Measurements from ENCODE around the gene GPBAR1.

GPBAR1 gene

DNA sequence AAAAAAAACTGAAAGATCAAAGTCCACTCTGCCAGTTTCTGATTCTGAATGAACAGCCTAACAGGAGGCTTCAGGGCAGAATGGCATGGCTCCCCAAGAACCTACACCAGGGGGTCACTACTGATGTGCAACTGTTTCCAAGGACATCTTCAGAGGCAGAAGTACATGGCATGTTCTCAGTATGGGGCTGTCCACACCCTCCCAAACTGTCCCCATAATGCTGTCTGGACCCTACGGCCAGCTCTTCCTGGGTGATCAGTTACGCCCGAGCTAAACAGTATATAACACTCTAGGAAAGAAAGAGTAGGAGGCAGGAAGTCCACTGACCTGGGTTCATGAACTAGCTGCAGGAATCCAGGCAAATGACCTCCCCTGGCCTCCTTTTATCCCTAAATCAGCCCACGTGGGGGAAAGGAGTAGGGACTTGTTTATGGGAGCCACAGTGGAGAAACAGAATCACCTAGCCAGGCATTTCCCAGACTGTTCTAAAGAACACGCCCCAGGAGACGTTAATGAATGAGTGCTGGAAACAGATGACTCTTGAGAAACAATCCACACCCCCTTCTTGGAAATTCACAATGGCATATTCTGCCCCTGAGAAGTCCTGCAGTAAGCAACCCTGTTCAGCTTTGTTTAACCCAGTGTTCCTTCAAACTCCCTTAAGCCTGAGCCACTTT lies 29.0 kb downstream of the GPBAR1 start:
- Histone ChIP-seq H3K27ac (ENCODE audit: low read length) (no peak overlapping the region), H3K9me3 (ENCODE audit: control insufficient read depth, insufficient read depth, low read length) (no peaks in the 10 kb centered on the region), H3K4me1 (ENCODE audit: control insufficient read depth, insufficient read depth, low read length) (peaks cover 5% of the 10 kb centered on the region), H3K4me3 (ENCODE audit: low read length) (no peak overlapping the region), H3K27me3 (ENCODE audit: control insufficient read depth, insufficient read depth, low read length) (no peaks in the 10 kb centered on the region), H3K36me3 (ENCODE audit: control insufficient read depth, insufficient read depth, low read length) (no peaks in the 10 kb centered on the region)
- DNase-seq (ENCODE audit: low read depth, low spot score), result no peak
- WGBS (ENCODE audit: insufficient coverage, insufficient read length), result no CpG with 5 or more reads among the region's 6 CpGs

DNA sequence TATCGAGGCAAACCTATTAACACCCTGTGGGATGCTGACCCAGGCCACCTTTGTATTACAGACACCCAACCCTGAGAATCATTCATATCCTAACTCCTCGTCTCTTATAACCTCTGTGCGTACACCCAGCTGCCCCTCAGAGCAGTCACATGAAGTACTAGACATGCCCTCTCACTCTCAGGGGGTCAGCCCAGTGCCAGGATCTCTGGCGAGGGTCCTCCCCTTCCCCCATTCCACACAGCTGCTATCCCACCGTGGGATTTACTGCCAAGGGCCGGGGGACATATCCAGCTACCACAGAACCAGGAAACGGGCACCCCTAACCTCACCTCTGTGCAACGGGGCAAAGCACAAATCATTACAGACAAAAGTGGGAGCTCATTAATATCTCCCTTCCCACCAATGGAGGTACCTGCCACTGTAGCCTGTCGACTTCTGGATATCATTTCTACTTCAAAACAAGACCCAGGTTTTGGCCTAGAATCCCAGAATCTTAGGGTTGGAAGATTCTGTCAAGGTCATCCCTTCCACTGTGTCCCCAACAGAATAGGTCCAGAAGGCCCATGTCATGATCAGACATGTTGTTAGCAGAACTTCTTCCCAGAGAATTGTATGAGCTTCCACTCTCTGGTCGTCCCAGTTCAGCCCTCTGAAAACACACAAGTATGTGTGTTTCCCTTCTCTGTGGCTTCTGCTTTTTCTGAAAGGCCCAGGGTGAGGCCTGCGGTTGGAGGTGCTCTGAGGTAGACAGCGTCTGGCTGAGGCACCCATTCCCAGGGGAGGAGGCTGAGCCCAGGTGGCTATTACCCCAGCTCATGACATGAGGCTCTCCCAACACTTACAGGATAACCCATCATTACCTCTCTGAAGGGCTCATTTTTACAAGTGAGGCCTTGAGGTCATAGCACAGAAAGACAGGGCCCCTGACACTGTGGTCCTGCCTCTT lies 29.8 kb downstream of the GPBAR1 start:
- Histone ChIP-seq H3K4me1 (ENCODE audit: control insufficient read depth, insufficient read depth, low read length) (peaks cover 5% of the 10 kb centered on the region), H3K36me3 (ENCODE audit: control insufficient read depth, insufficient read depth, low read length) (no peaks in the 10 kb centered on the region), H3K9me3 (ENCODE audit: control insufficient read depth, insufficient read depth, low read length) (no peaks in the 10 kb centered on the region), H3K4me3 (ENCODE audit: low read length) (no peak overlapping the region), H3K27ac (ENCODE audit: low read length) (no peak overlapping the region), H3K27me3 (ENCODE audit: control insufficient read depth, insufficient read depth, low read length) (no peaks in the 10 kb centered on the region)
- no peak for DNase-seq (ENCODE audit: low read depth, low spot score)
- no CpG with 5 or more reads among the region's 12 CpGs for WGBS (ENCODE audit: insufficient coverage, insufficient read length)

DNA sequence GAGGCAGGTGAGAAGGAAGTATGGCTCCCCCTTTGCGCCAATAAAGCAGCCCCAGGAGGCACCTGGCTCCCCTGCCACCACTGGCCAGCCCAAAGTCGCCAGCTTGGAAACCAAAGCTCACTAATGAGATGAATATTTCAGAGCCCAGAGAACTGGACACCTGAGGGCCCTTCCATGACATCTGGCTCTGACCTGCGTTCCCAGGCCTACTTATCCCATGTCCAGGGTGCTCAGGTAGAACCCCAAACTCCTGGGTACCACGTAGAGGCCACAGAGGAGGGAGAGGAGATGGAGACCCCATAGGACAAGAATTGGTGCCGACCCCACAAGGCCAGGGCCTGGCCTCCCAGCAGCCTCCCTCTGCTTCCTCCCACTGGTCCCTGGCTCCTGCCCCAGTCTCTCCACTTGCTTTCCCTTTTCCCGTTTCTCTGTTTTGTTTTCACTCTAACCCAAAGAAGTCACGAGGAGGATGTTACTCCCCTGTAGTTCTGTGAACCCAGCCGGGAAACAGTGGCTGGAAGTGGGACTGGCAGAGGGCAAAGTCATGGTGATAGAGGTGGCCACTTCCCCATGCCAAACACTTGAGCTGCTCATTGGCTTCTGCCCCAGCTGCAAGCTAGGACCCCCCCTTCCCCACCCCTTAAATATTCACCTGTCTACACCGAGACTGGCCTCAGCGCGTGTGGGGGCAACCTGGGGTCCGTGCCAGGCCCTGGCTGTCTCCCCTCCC lies 30.7 kb downstream of the GPBAR1 start:
- no peak overlapping the region for H3K27ac ChIP-seq (ENCODE audit: low read length)
- peaks cover 5% of the 10 kb centered on the region for H3K4me1 ChIP-seq (ENCODE audit: control insufficient read depth, insufficient read depth, low read length)
- WGBS (ENCODE audit: insufficient coverage, insufficient read length), result no CpG with 5 or more reads among the region's 12 CpGs
- H3K9me3 ChIP-seq (ENCODE audit: control insufficient read depth, insufficient read depth, low read length), result no peaks in the 10 kb centered on the region
- H3K4me3 ChIP-seq (ENCODE audit: low read length), result peak overlapping the region; percentile 79; the same call in 1 of the 2 replicates
- H3K36me3 ChIP-seq (ENCODE audit: control insufficient read depth, insufficient read depth, low read length), result no peaks in the 10 kb centered on the region
- H3K27me3 ChIP-seq (ENCODE audit: control insufficient read depth, insufficient read depth, low read length), result no peaks in the 10 kb centered on the region
- DNase-seq (ENCODE audit: low read depth, low spot score), result no peak

DNA sequence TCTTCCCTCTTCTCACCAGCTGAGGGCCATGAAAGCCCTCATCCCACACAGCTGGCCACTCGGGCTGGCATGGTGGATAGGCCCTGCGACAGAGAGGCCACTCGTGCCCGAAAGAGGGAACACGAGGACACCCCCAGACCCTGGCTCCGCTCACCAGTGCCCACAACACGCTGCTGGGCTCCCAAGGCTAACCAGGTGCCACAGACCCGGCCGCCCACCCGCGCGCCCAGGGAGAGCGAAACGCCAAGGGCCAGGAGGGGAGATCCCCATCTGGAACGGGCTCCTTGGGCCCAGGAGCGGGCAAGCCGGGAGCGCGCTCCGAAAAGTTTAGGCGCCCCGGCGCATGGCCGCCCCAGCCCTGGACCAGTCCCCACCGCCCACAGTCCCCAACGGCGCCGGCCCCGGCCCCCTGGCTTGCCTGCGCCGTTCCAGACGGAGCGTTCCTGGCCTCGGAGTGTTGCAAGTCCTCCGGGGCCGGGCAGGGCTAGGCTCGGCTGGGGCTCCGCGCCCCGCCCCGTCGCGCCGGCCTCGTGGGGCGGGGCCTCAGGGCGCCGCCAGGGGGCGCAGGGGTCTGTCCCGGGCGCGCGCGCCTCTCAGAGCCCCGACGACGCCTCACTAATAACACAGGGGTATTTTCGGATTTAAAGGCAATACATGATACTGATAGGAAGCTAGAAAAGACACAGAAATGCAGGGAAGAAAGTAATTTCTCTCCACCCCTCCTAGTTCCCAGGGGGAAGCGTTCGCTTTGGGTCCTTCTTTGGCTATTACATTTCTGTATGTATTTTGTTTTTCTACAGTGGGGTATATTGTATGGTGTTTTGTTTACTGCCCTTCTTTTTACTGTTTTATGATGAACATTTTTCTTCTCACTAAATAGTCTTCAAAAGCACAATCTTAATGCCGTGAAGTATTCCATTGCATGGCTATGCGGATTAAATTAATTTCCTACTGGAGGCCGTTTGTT lies 31.5 kb downstream of the GPBAR1 start, which contains the start of gene TMBIM1:
TSS of gene TMBIM1 (minus strand) at position 456 of the 967 bp plus-strand sequence. CDS start 10,362 bp downstream, outside the sequence.
- Histone ChIP-seq H3K27ac (ENCODE audit: low read length) (no peak within 1 kb of the TSS), H3K36me3 (ENCODE audit: control insufficient read depth, insufficient read depth, low read length) (no peaks in the 10 kb centered on the region), H3K4me3 (ENCODE audit: low read length) (peak within 1 kb of the TSS; percentile 79; the same call in 1 of the 2 replicates), H3K4me1 (ENCODE audit: control insufficient read depth, insufficient read depth, low read length) (peaks cover 2% of the 10 kb centered on the region), H3K9me3 (ENCODE audit: control insufficient read depth, insufficient read depth, low read length) (no peaks in the 10 kb centered on the region), H3K27me3 (ENCODE audit: control insufficient read depth, insufficient read depth, low read length) (no peaks in the 10 kb centered on the region)
- WGBS (ENCODE audit: insufficient coverage, insufficient read length), result no CpG with 5 or more reads among the region's 63 CpGs
- DNase-seq (ENCODE audit: low read depth, low spot score), result no peak

DNA sequence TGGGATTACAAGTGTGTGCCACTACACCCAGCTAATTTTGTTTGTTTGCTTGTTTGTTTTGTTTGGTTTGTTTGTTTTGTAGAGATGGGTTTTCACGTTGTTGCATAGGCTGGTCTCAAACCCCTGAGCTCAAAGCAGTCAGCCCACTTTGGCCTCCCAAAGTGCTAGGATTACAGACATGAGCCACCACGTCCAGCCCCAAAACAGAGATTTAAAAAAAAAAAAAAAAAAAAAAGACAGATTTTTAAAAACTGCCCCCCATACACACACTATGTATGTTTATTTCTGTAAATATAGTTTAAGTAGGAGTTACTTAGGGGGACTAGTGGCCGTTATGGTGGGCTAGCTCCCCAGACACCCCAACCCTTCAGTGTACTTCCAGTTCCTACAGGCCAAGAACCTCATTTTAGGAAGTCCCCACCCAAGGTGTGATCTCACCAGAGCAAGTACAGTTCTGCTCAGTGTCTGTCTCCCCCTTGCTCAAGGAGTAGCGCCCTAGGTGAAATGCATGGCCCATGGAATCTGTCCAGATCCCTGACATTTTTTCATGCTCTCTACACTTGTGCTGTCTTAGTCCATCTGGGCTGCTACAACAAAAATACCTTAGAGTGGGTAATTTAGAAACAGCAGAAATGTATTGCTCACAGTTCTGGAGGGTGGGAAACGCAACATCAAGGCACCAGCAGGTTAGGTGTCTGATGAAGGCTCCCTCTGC lies 33.1 kb downstream of the GPBAR1 start:
- WGBS (ENCODE audit: insufficient coverage, insufficient read length), result no CpG with 5 or more reads among the region's 5 CpGs
- Histone ChIP-seq H3K27me3 (ENCODE audit: control insufficient read depth, insufficient read depth, low read length) (no peaks in the 10 kb centered on the region), H3K4me3 (ENCODE audit: low read length) (no peak overlapping the region), H3K36me3 (ENCODE audit: control insufficient read depth, insufficient read depth, low read length) (no peaks in the 10 kb centered on the region), H3K4me1 (ENCODE audit: control insufficient read depth, insufficient read depth, low read length) (peaks cover 2% of the 10 kb centered on the region; the same call in 1 of the 2 replicates), H3K27ac (ENCODE audit: low read length) (no peak overlapping the region), H3K9me3 (ENCODE audit: control insufficient read depth, insufficient read depth, low read length) (no peaks in the 10 kb centered on the region)
- no peak for DNase-seq (ENCODE audit: low read depth, low spot score)

DNA sequence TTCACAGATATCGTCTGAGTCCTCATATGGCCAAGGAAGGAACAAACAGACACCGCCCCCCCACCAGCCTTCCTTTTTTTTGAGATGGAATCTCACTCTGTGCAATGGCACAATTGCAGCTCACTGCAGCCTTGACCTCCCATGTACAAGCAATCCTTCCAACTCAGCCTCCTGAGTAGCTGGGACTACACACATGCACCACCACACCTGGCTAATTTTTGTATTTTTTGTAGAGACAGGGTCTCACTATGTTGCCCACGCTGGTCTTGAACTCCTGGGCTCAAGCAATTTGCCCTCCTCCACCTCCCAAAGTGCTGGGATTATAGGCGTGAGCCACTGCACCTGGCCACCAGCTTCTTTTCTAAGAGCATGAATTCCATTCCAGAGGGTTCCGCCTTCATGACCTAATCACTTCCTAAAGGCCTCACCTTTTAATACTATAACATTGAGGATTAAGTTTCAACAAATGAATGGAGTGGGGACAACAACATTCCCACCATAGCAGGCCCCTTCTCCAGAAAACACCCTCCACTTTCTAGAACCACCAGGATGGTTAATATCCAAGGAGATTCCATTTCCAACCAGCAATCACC lies 33.7 kb downstream of the GPBAR1 start:
- Histone ChIP-seq H3K9me3 (ENCODE audit: control insufficient read depth, insufficient read depth, low read length) (no peaks in the 10 kb centered on the region), H3K4me3 (ENCODE audit: low read length) (no peak overlapping the region), H3K27ac (ENCODE audit: low read length) (no peak overlapping the region), H3K36me3 (ENCODE audit: control insufficient read depth, insufficient read depth, low read length) (no peaks in the 10 kb centered on the region), H3K27me3 (ENCODE audit: control insufficient read depth, insufficient read depth, low read length) (no peaks in the 10 kb centered on the region), H3K4me1 (ENCODE audit: control insufficient read depth, insufficient read depth, low read length) (peaks cover 2% of the 10 kb centered on the region; the same call in 1 of the 2 replicates)
- no CpG with 5 or more reads among the region's 5 CpGs for WGBS (ENCODE audit: insufficient coverage, insufficient read length)
- no peak for DNase-seq (ENCODE audit: low read depth, low spot score)

DNA sequence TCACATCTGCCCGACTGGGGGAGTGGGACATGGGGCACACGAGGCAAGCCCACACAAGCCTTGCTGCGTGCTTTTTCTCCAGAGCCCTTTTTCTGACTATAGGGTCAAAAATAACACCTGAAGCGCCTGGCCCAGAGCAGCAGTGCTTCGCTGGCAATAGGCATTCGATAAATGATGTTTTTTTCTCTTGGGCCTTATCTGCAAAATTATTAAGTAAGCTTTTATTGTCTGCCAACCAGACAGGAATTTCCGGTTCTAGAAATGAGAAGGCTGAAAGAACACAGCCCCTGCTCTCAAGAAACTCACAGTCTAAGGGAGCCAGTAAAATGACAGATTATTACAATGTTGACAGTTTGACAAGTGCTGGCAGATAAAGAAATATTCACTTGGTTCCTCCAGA lies 34.2 kb downstream of the GPBAR1 start:
- H3K27ac ChIP-seq (ENCODE audit: low read length), result no peak overlapping the region
- no peaks in the 10 kb centered on the region for H3K9me3 ChIP-seq (ENCODE audit: control insufficient read depth, insufficient read depth, low read length)
- H3K36me3 ChIP-seq (ENCODE audit: control insufficient read depth, insufficient read depth, low read length), result no peaks in the 10 kb centered on the region
- no CpG with 5 or more reads among the region's 7 CpGs for WGBS (ENCODE audit: insufficient coverage, insufficient read length)
- H3K4me1 ChIP-seq (ENCODE audit: control insufficient read depth, insufficient read depth, low read length), result peaks cover 2% of the 10 kb centered on the region; the same call in 1 of the 2 replicates
- DNase-seq (ENCODE audit: low read depth, low spot score), result no peak
- H3K27me3 ChIP-seq (ENCODE audit: control insufficient read depth, insufficient read depth, low read length), result no peaks in the 10 kb centered on the region
- no peak overlapping the region for H3K4me3 ChIP-seq (ENCODE audit: low read length)

DNA sequence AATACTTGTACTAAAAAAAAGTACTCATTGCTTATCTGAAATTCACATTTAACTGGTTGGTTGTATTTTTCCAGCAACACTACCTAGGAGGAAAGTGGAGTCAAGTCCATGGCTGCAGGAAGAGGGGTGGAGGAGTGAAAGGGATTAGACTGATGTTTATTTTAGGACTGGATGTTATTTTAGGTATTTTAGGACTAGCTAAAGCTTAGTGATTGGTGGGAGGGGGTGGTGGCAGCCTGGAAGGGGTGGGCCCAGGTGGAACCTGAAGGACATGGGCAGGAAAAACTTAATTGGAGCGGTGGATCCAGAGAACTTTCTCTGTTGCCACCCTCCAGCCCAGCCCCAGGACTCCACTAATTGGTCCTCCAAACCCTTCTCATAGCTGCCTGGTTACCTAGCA lies 35.4 kb downstream of the GPBAR1 start:
- no peak overlapping the region for H3K4me3 ChIP-seq (ENCODE audit: low read length)

DNA sequence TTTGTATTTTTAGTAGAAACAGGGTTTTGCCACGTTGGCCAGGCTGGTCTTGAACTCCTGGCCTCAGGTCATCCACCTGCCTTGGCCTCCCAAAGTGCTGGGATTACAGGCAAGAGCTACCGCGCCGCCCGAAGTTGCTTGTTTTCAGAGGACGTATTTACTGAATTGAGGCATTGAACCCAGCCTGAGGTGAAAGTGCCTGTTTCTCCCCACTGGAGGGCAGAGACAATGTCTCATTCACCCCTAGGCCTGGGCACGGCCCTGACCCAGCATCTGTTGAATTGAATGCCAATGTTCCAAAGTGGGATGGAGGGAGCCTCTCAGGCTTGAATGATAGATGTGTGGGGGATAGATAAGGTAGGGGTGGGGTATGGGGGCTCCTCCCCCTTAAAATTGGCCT lies 36.0 kb downstream of the GPBAR1 start:
- H3K27ac ChIP-seq (ENCODE audit: low read length), result no peak overlapping the region
- WGBS (ENCODE audit: insufficient coverage, insufficient read length), result no CpG with 5 or more reads among the region's 7 CpGs
- no peak for DNase-seq (ENCODE audit: low read depth, low spot score)

More for the DNA sequence above, 35.4 kb downstream of the GPBAR1 start:
- H3K27me3 ChIP-seq (ENCODE audit: control insufficient read depth, insufficient read depth, low read length), result no peaks in the 10 kb centered on the region
- H3K27ac ChIP-seq (ENCODE audit: low read length), result no peak overlapping the region
- WGBS (ENCODE audit: insufficient coverage, insufficient read length), result no CpG with 5 or more reads among the region's 1 CpG
- H3K9me3 ChIP-seq (ENCODE audit: control insufficient read depth, insufficient read depth, low read length), result no peaks in the 10 kb centered on the region
- peaks cover 2% of the 10 kb centered on the region; the same call in 1 of the 2 replicates for H3K4me1 ChIP-seq (ENCODE audit: control insufficient read depth, insufficient read depth, low read length)
- no peak for DNase-seq (ENCODE audit: low read depth, low spot score)
- no peaks in the 10 kb centered on the region for H3K36me3 ChIP-seq (ENCODE audit: control insufficient read depth, insufficient read depth, low read length)

More for the DNA sequence above, 36.0 kb downstream of the GPBAR1 start:
- H3K27me3 ChIP-seq (ENCODE audit: control insufficient read depth, insufficient read depth, low read length), result no peaks in the 10 kb centered on the region
- H3K4me3 ChIP-seq (ENCODE audit: low read length), result no peak overlapping the region
- H3K9me3 ChIP-seq (ENCODE audit: control insufficient read depth, insufficient read depth, low read length), result no peaks in the 10 kb centered on the region
- H3K4me1 ChIP-seq (ENCODE audit: control insufficient read depth, insufficient read depth, low read length), result peaks cover 2% of the 10 kb centered on the region; the same call in 1 of the 2 replicates
- H3K36me3 ChIP-seq (ENCODE audit: control insufficient read depth, insufficient read depth, low read length), result no peaks in the 10 kb centered on the region

Data from iPS DF 6.9 (cell line).